Neural crest cell (in vitro differentiated cells): ENCODE measurements around the gene ZNF492. TPM values are rescaled to one million over a fixed set of nuclear protein-coding genes. Genes with fewer than 3 reads are reported as not detected.
"Not testable (repeated sequence)": the region's sequence is repeated elsewhere in the genome, so short reads cannot be mapped to it uniquely, and the experiment has no call there.

ENCODE experiments used
- DNase-seq: peaks from one replicate; pipeline ENCODE4 v3.0.0; 2021; ENCODE audit warnings: low read depth, mixed read lengths, low spot score
- H3K27ac Mint-ChIP-seq: one replicate; pipeline ENCODE4 v1.8.0; 2021; ENCODE audit warnings: mild to moderate bottlenecking, mixed read lengths; ENCODE audit not compliant: unreplicated experiment
- H3K27me3 Mint-ChIP-seq: 2 replicates; pipeline ENCODE4 v1.8.0; 2021; ENCODE audit warnings: low read depth, mild to moderate bottlenecking, mixed read lengths
- H3K36me3 Mint-ChIP-seq: 2 replicates; pipeline ENCODE4 v1.8.0; 2021; ENCODE audit warnings: low read depth, mild to moderate bottlenecking, mixed read lengths
- H3K4me1 Mint-ChIP-seq: 2 replicates; pipeline ENCODE4 v1.8.0; 2021; ENCODE audit warnings: mixed read lengths
- H3K4me3 Mint-ChIP-seq: one replicate; pipeline ENCODE4 v1.8.0; 2021; ENCODE audit warnings: mild to moderate bottlenecking, mixed read lengths
- H3K9me3 Mint-ChIP-seq: 2 replicates; pipeline ENCODE4 v1.8.0; 2021; ENCODE audit warnings: mixed read lengths
- CTCF ChIP-seq: fragments of 200-600 bp; sonication (generic); conservative IDR thresholded peaks from 2 replicates; pipeline ENCODE4 v1.5.0; 2021; ENCODE audit warnings: antibody characterized with exemption, mild to moderate bottlenecking
- long read RNA-seq: library from polyadenylated mRNA; unstranded; transcript quantifications from one replicate; pipeline ENCODE4 v2.0.0, GENCODE V29; 2020
- total RNA-seq: library from RNA; stranded (reverse); gene quantifications from 2 replicates; pipeline ENCODE4 v1.2.1, GENCODE V29; 2021

Gene ZNF492
- total RNA-seq: not detected in 2 replicates
- long read RNA-seq: 0 reads

GRCh38 chr19:22633706-22634449 lies at the start of gene ZNF492:
TSS of gene ZNF492 (plus strand) at chr19:22634324. CDS start at chr19:22653400, 19,076 bp downstream.
- H3K9me3 Mint-ChIP-seq, H3K36me3 Mint-ChIP-seq, H3K4me3 Mint-ChIP-seq, H3K4me1 Mint-ChIP-seq, DNase-seq, H3K27me3 Mint-ChIP-seq, H3K27ac Mint-ChIP-seq: not testable (repeated sequence)

- H3K4me1 Mint-ChIP-seq: no peaks in the 10 kb centered on the region
- TF ChIP-seq CTCF: no peak
- no peak overlapping the region for H3K4me3 Mint-ChIP-seq
- H3K9me3 Mint-ChIP-seq: peaks cover 6% of the 10 kb centered on the region
- H3K36me3 Mint-ChIP-seq: peaks cover 5% of the 10 kb centered on the region
- DNase-seq: no peak
- H3K27ac Mint-ChIP-seq: no peak overlapping the region
- no peaks in the 10 kb centered on the region for H3K27me3 Mint-ChIP-seq
These were observed 38.7 kb upstream of the ZNF492 start for GRCh38 chr19:22595422-22595821.

- H3K27ac Mint-ChIP-seq: no peak overlapping the region
These were observed 38.2 kb upstream of the ZNF492 start for GRCh38 chr19:22595918-22596341.

GRCh38 chr19:22600690-22601648 lies 33.2 kb upstream of the ZNF492 start:
- Mint-ChIP-seq H3K4me3 (no peak overlapping the region), H3K36me3 (peaks cover 3% of the 10 kb centered on the region), H3K27ac (no peak overlapping the region), H3K4me1 (no peaks in the 10 kb centered on the region), H3K27me3 (no peaks in the 10 kb centered on the region), H3K9me3 (peaks cover 2% of the 10 kb centered on the region)
- DNase-seq: no peak
- TF ChIP-seq CTCF: no peak

More at GRCh38 chr19:22595918-22596341, 38.2 kb upstream of the ZNF492 start:
- H3K4me3 Mint-ChIP-seq: no peak overlapping the region
- H3K9me3 Mint-ChIP-seq: peaks cover 6% of the 10 kb centered on the region
- TF ChIP-seq CTCF: no peak
- peaks cover 5% of the 10 kb centered on the region for H3K36me3 Mint-ChIP-seq
- H3K4me1 Mint-ChIP-seq: no peaks in the 10 kb centered on the region
- no peaks in the 10 kb centered on the region for H3K27me3 Mint-ChIP-seq
- DNase-seq: no peak

- peaks cover 8% of the 10 kb centered on the region for H3K9me3 Mint-ChIP-seq
- no peaks in the 10 kb centered on the region for H3K27me3 Mint-ChIP-seq
- peaks cover 9% of the 10 kb centered on the region for H3K36me3 Mint-ChIP-seq
- no peak overlapping the region for H3K27ac Mint-ChIP-seq
- no peak for DNase-seq
- TF ChIP-seq CTCF: no peak
- no peak overlapping the region for H3K4me3 Mint-ChIP-seq
- H3K4me1 Mint-ChIP-seq: no peaks in the 10 kb centered on the region
These were observed 32.1 kb upstream of the ZNF492 start for GRCh38 chr19:22601906-22602630.
